ENCODE results near the gene MEG3.

DNA sequence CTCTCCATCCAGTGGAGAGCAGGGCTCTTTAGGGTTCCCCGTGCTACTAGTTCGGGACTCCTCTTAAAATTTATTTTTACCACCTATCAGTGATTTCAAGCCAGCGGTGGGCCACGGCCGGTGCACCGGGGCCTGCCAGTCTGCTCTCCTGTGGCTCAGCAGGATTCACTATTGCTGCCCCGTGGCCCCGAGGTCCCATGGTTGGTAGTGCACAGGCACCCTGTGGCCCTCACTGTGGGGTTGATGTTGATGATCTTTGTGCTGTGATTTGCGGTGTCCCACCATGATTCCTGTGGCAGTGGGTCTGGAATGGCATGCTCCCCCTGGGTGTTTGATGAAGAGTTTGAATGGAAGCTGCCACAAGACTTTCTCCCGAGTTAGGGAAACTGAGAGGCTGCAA lies 12.6 kb upstream of the MEG3 start:
- TF ChIP-seq CTCF (IDR thresholded peaks at IDR 0.05) (no peak), POLR2A (IDR thresholded peaks at IDR 0.05) (no peak)

All from lower leg skin (tissue), 3 donors.